ENCODE data around the gene SMCP. TPM values are rescaled to one million over a fixed set of nuclear protein-coding genes. Genes with fewer than 3 reads are reported as not detected.

SMCP gene
- polyA plus RNA-seq (2012; ENCODE audit: low read depth, missing spikeins) = not detected

- no peak for DNase-seq (ENCODE audit: insufficient read length, low spot score)
- FAIRE-seq = no peak
- TF ChIP-seq TAF1 (IDR thresholded peaks at IDR 0.05; ENCODE audit: low read depth, low read length) = no peak
- no peak for TF ChIP-seq PAX5 (IDR thresholded peaks at IDR 0.05; ENCODE audit: insufficient read depth, low read length, severe bottlenecking)
- TF ChIP-seq SPI1 (IDR thresholded peaks at IDR 0.05; ENCODE audit: low read depth, low read length) = no peak
- no peak for TF ChIP-seq POLR2A (IDR thresholded peaks at IDR 0.05; ENCODE audit: low read depth, low read length)
- TF ChIP-seq POU2F2 (IDR thresholded peaks at IDR 0.05; ENCODE audit: low read depth, low read length) = no peak
- no peak for TF ChIP-seq POLR2AphosphoS5 (IDR thresholded peaks at IDR 0.05; ENCODE audit: low read depth, low read length)
These were observed at the start of gene SMCP for GRCh38 chr1:152878042-152878441. TSS of gene SMCP (plus strand) at chr1:152878322. CDS start at chr1:152884423, 6,101 bp downstream.

- DNase-seq (ENCODE audit: insufficient read length, low spot score) = no peak
- no peak for FAIRE-seq
These were observed 41.3 kb upstream of the SMCP start for GRCh38 chr1:152836870-152837269.

GRCh38 chr1:152842556-152842955, 35.6 kb upstream of the SMCP start, which contains the start of gene LCE6A:
TSS of gene LCE6A (plus strand) at chr1:152842856. CDS start at chr1:152843521, 665 bp downstream.
- TF ChIP-seq TAF1 (IDR thresholded peaks at IDR 0.05; ENCODE audit: low read depth, low read length) = no peak
- no peak for TF ChIP-seq SPI1 (IDR thresholded peaks at IDR 0.05; ENCODE audit: low read depth, low read length)
- TF ChIP-seq POLR2AphosphoS5 (IDR thresholded peaks at IDR 0.05; ENCODE audit: low read depth, low read length) = no peak
- no peak for TF ChIP-seq POU2F2 (IDR thresholded peaks at IDR 0.05; ENCODE audit: low read depth, low read length)
- no peak for TF ChIP-seq POLR2A (IDR thresholded peaks at IDR 0.05; ENCODE audit: low read depth, low read length)
- no peak for TF ChIP-seq PAX5 (IDR thresholded peaks at IDR 0.05; ENCODE audit: insufficient read depth, low read length, severe bottlenecking)
- DNase-seq (ENCODE audit: insufficient read length, low spot score) (no peak), FAIRE-seq (no peak)

More at GRCh38 chr1:152836870-152837269, 41.3 kb upstream of the SMCP start:
- TF ChIP-seq POLR2AphosphoS5 (IDR thresholded peaks at IDR 0.05; ENCODE audit: low read depth, low read length) = no peak
- no peak for TF ChIP-seq TAF1 (IDR thresholded peaks at IDR 0.05; ENCODE audit: low read depth, low read length)
- no peak for TF ChIP-seq SPI1 (IDR thresholded peaks at IDR 0.05; ENCODE audit: low read depth, low read length)
- TF ChIP-seq POLR2A (IDR thresholded peaks at IDR 0.05; ENCODE audit: low read depth, low read length) = no peak

GRCh38 chr1:152855661-152856060, 22.5 kb upstream of the SMCP start:
- FAIRE-seq (no peak), DNase-seq (ENCODE audit: insufficient read length, low spot score) (no peak)
- TF ChIP-seq POLR2A (IDR thresholded peaks at IDR 0.05; ENCODE audit: low read depth, low read length) (no peak), POLR2AphosphoS5 (IDR thresholded peaks at IDR 0.05; ENCODE audit: low read depth, low read length) (no peak)

- no peak for DNase-seq (ENCODE audit: insufficient read length, low spot score)
These were observed 20.1 kb upstream of the SMCP start for GRCh38 chr1:152858062-152858461.

GRCh38 chr1:152859696-152860095, 18.4 kb upstream of the SMCP start, which contains the start of gene LCE7A:
TSS of gene LCE7A (plus strand) at chr1:152859996. CDS start at chr1:152860698, 702 bp downstream.
- FAIRE-seq = no peak
- TF ChIP-seq PAX5 (IDR thresholded peaks at IDR 0.05; ENCODE audit: insufficient read depth, low read length, severe bottlenecking) (no peak), POLR2AphosphoS5 (IDR thresholded peaks at IDR 0.05; ENCODE audit: low read depth, low read length) (no peak), TAF1 (IDR thresholded peaks at IDR 0.05; ENCODE audit: low read depth, low read length) (no peak), POLR2A (IDR thresholded peaks at IDR 0.05; ENCODE audit: low read depth, low read length) (no peak), POU2F2 (IDR thresholded peaks at IDR 0.05; ENCODE audit: low read depth, low read length) (no peak), SPI1 (IDR thresholded peaks at IDR 0.05; ENCODE audit: low read depth, low read length) (no peak)

More at GRCh38 chr1:152858062-152858461, 20.1 kb upstream of the SMCP start:
- TF ChIP-seq POLR2A (IDR thresholded peaks at IDR 0.05; ENCODE audit: low read depth, low read length) (no peak), POU2F2 (IDR thresholded peaks at IDR 0.05; ENCODE audit: low read depth, low read length) (no peak), TAF1 (IDR thresholded peaks at IDR 0.05; ENCODE audit: low read depth, low read length) (no peak), SPI1 (IDR thresholded peaks at IDR 0.05; ENCODE audit: low read depth, low read length) (no peak), PAX5 (IDR thresholded peaks at IDR 0.05; ENCODE audit: insufficient read depth, low read length, severe bottlenecking) (no peak), POLR2AphosphoS5 (IDR thresholded peaks at IDR 0.05; ENCODE audit: low read depth, low read length) (no peak)
- no peak for FAIRE-seq

GRCh38 chr1:152860129-152860528, 18.0 kb upstream of the SMCP start:
- DNase-seq (ENCODE audit: insufficient read length, low spot score) (no peak), FAIRE-seq (no peak)
- TF ChIP-seq POLR2A (IDR thresholded peaks at IDR 0.05; ENCODE audit: low read depth, low read length) (no peak), SPI1 (IDR thresholded peaks at IDR 0.05; ENCODE audit: low read depth, low read length) (no peak), POU2F2 (IDR thresholded peaks at IDR 0.05; ENCODE audit: low read depth, low read length) (no peak)

More at GRCh38 chr1:152859696-152860095, 18.4 kb upstream of the SMCP start, which contains the start of gene LCE7A:
- no peak for DNase-seq (ENCODE audit: insufficient read length, low spot score)

GRCh38 chr1:152861374-152861773, 16.7 kb upstream of the SMCP start:
- no peak for FAIRE-seq
- DNase-seq (ENCODE audit: insufficient read length, low spot score) = no peak
- TF ChIP-seq SPI1 (IDR thresholded peaks at IDR 0.05; ENCODE audit: low read depth, low read length) (no peak), POLR2A (IDR thresholded peaks at IDR 0.05; ENCODE audit: low read depth, low read length) (no peak), POU2F2 (IDR thresholded peaks at IDR 0.05; ENCODE audit: low read depth, low read length) (no peak), TAF1 (IDR thresholded peaks at IDR 0.05; ENCODE audit: low read depth, low read length) (no peak), POLR2AphosphoS5 (IDR thresholded peaks at IDR 0.05; ENCODE audit: low read depth, low read length) (no peak), PAX5 (IDR thresholded peaks at IDR 0.05; ENCODE audit: insufficient read depth, low read length, severe bottlenecking) (no peak)

- DNase-seq (ENCODE audit: insufficient read length, low spot score) = no peak
- TF ChIP-seq PAX5 (IDR thresholded peaks at IDR 0.05; ENCODE audit: insufficient read depth, low read length, severe bottlenecking) = no peak
- no peak for TF ChIP-seq POU2F2 (IDR thresholded peaks at IDR 0.05; ENCODE audit: low read depth, low read length)
- TF ChIP-seq SPI1 (IDR thresholded peaks at IDR 0.05; ENCODE audit: low read depth, low read length) = no peak
- no peak for TF ChIP-seq POLR2AphosphoS5 (IDR thresholded peaks at IDR 0.05; ENCODE audit: low read depth, low read length)
- no peak for TF ChIP-seq TAF1 (IDR thresholded peaks at IDR 0.05; ENCODE audit: low read depth, low read length)
- no peak for TF ChIP-seq POLR2A (IDR thresholded peaks at IDR 0.05; ENCODE audit: low read depth, low read length)
- FAIRE-seq = no peak
These were observed 13.7 kb upstream of the SMCP start for GRCh38 chr1:152864443-152864842.

GRCh38 chr1:152866321-152866720, 11.8 kb upstream of the SMCP start:
- DNase-seq (ENCODE audit: insufficient read length, low spot score) = no peak
- TF ChIP-seq POU2F2 (IDR thresholded peaks at IDR 0.05; ENCODE audit: low read depth, low read length) (no peak), TAF1 (IDR thresholded peaks at IDR 0.05; ENCODE audit: low read depth, low read length) (no peak), PAX5 (IDR thresholded peaks at IDR 0.05; ENCODE audit: insufficient read depth, low read length, severe bottlenecking) (no peak)
- FAIRE-seq = no peak
